SW480 (cell line): Measurements from ENCODE around the gene IRF2.

ENCODE experiments used
- DNase-seq: peaks from one replicate; pipeline ENCODE4 v3.0.0-alpha.2; 2016; ENCODE audit warnings: low spot score

Gene IRF2

GRCh38 chr4:184409502-184409901 is 64.8 kb downstream of the IRF2 start:
- DNase-seq: no peak

- no peak for DNase-seq
Observed at GRCh38 chr4:184408684-184409081, 65.7 kb downstream of the IRF2 start.

GRCh38 chr4:184408021-184408683 is 66.2 kb downstream of the IRF2 start:
- no peak for DNase-seq

- DNase-seq: no peak
Observed at GRCh38 chr4:184406958-184407391, 67.4 kb downstream of the IRF2 start.

- no peak for DNase-seq
Observed at GRCh38 chr4:184404047-184404446, 70.3 kb downstream of the IRF2 start.

- no peak for DNase-seq
Observed at GRCh38 chr4:184403384-184403781, 71.0 kb downstream of the IRF2 start.

GRCh38 chr4:184402740-184403383 is 71.5 kb downstream of the IRF2 start:
- no peak for DNase-seq

- DNase-seq: no peak
Observed at GRCh38 chr4:184402239-184402638, 72.1 kb downstream of the IRF2 start.

GRCh38 chr4:184401397-184402171 is 72.8 kb downstream of the IRF2 start:
- no peak for DNase-seq

GRCh38 chr4:184400891-184401290 is 73.5 kb downstream of the IRF2 start:
- DNase-seq: no peak

GRCh38 chr4:184400375-184400870 is 73.9 kb downstream of the IRF2 start:
- DNase-seq: no peak

GRCh38 chr4:184399512-184399908 is 74.8 kb downstream of the IRF2 start:
- DNase-seq: no peak

- DNase-seq: no peak
Observed at GRCh38 chr4:184398741-184399511, 75.4 kb downstream of the IRF2 start.

GRCh38 chr4:184397516-184398163 is 76.7 kb downstream of the IRF2 start:
- no peak for DNase-seq

- DNase-seq: no peak
Observed at GRCh38 chr4:184396570-184397515, 77.5 kb downstream of the IRF2 start.

- no peak for DNase-seq
Observed at GRCh38 chr4:184395971-184396391, 78.4 kb downstream of the IRF2 start.

- DNase-seq: no peak
Observed at GRCh38 chr4:184395451-184395917, 78.9 kb downstream of the IRF2 start.

GRCh38 chr4:184392748-184393559 is 81.4 kb downstream of the IRF2 start:
- no peak for DNase-seq

GRCh38 chr4:184392316-184392715 is 82.0 kb downstream of the IRF2 start:
- no peak for DNase-seq
